Measurements from ENCODE around the gene PTH2R.
"Not testable (repeated sequence)": the region's sequence is repeated elsewhere in the genome, so short reads cannot be mapped to it uniquely, and the experiment has no call there.

PTH2R gene, protein sequence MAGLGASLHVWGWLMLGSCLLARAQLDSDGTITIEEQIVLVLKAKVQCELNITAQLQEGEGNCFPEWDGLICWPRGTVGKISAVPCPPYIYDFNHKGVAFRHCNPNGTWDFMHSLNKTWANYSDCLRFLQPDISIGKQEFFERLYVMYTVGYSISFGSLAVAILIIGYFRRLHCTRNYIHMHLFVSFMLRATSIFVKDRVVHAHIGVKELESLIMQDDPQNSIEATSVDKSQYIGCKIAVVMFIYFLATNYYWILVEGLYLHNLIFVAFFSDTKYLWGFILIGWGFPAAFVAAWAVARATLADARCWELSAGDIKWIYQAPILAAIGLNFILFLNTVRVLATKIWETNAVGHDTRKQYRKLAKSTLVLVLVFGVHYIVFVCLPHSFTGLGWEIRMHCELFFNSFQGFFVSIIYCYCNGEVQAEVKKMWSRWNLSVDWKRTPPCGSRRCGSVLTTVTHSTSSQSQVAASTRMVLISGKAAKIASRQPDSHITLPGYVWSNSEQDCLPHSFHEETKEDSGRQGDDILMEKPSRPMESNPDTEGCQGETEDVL

GRCh38 chr2:208406474-208407451 is at the start of gene PTH2R:
Gene PTH2R (plus strand): TSS chr2:208406792. CDS start chr2:208407044, 252 bp downstream.
- no peak for DNase-seq (ENCODE audit: low read depth)
- H3K4me3 ChIP-seq (ENCODE audit: low read depth, low read length): peak within 1 kb of the TSS; percentile 33

DNA sequence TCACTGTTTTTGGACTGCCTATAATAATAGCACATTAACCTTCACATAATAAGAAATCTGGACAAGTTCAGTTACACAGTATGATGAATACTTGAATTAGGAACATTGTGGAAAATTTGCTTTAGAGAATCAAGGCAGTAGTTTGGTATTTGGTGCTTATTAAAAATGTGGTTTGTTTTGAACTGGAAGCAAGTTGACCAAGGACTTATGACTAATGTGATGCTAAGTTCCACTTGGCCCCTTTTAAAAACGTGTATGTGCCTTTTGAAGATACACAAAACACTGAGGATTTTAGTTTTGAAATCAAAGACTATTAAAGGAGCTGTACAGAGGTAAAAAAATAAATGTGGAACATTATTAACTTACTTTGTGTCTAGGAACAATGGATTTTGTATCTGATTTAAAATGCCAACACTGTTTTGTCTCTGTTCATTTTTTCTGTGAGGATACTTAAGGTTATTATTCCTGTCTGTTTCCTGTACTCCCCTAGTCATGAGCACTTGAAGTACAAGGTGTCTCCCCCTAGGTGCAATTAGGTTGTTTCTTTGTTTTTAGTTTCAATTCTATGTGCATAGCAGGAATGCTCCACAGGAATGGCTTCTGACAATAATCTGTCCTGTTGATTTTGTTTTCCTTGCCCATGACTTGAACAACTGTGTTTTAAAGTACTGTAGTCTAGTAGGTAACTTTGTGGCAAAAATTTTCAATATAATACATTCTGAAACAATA is 49.6 kb upstream of the PTH2R start:
- DNase-seq (ENCODE audit: low read depth): no peak
- H3K4me3 ChIP-seq (ENCODE audit: low read depth, low read length): no peak overlapping the region

GRCh38 chr2:208358758-208359631 is 47.6 kb upstream of the PTH2R start:
- H3K4me3 ChIP-seq (ENCODE audit: low read depth, low read length): no peak overlapping the region
- DNase-seq (ENCODE audit: low read depth): no peak

GRCh38 chr2:208359632-208359986 is 47.0 kb upstream of the PTH2R start:
- H3K4me3 ChIP-seq (ENCODE audit: low read depth, low read length): no peak overlapping the region
- DNase-seq (ENCODE audit: low read depth): no peak

DNA sequence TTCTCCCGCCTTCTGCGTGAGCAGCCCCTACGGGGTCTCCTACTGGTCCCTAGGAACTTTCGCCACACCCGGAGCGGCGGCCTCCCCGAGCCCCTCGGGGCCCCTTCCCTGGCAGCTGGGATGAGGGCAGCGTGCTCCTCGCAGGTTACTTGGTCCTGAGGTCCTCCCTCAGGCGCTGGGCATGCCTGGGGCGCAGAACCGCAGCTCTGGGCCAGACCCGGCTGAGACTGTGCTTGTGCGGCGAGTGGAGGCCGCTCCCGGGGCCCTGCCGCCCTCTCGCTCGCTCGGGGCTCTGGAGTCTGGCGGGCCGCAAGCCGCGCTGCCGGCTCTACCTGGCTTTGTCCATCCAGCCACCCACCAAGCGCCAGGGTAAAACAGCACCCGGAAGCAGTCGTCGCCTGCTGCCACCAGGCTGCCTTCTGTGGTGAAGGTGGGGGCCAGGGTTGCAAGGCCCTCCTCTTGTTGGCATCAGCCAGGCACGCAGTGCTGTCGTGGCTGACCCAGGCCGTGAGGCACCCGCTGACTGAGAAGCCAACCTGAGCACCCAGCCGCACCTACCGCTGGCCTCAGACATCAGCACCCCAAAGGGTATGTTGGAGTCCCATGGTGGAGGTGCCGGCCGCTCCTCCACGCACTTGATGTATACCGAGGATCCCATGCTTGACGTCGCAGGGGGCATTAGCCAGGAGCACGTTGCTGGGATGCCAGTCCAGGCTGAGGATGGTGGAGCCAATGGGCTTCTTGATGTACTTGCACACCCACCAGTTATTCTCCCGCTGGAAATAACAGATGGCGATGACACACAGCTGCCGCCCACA is 46.1 kb upstream of the PTH2R start:
- DNase-seq (ENCODE audit: low read depth): no peak
- H3K4me3 ChIP-seq (ENCODE audit: low read depth, low read length): no peak overlapping the region

DNA sequence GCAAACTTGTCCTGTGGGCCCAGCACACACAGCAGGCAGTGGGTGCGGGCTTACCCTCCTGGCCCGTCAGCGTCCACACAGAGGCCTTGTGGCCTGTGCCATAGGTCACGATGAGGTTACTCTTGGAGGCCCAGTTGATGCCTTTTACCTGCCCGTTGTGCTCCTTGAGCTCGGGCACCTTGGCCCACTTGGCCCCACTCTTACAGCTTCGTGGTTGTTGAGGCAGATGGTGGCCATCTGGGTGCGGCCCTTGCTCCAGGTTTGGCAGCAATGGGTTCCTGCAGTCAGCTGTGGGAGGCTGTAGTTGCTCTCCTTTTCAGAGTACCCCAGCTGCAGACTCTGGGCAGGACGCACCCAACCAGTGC is 45.5 kb upstream of the PTH2R start:
- DNase-seq (ENCODE audit: low read depth): no peak

GRCh38 chr2:208363485-208363884 is 43.1 kb upstream of the PTH2R start:
- DNase-seq (ENCODE audit: low read depth): peak; percentile 61
- H3K4me3 ChIP-seq (ENCODE audit: low read depth, low read length): no peak overlapping the region

More for the DNA sequence above, 45.5 kb upstream of the PTH2R start:
- no peak overlapping the region for H3K4me3 ChIP-seq (ENCODE audit: low read depth, low read length)

DNA sequence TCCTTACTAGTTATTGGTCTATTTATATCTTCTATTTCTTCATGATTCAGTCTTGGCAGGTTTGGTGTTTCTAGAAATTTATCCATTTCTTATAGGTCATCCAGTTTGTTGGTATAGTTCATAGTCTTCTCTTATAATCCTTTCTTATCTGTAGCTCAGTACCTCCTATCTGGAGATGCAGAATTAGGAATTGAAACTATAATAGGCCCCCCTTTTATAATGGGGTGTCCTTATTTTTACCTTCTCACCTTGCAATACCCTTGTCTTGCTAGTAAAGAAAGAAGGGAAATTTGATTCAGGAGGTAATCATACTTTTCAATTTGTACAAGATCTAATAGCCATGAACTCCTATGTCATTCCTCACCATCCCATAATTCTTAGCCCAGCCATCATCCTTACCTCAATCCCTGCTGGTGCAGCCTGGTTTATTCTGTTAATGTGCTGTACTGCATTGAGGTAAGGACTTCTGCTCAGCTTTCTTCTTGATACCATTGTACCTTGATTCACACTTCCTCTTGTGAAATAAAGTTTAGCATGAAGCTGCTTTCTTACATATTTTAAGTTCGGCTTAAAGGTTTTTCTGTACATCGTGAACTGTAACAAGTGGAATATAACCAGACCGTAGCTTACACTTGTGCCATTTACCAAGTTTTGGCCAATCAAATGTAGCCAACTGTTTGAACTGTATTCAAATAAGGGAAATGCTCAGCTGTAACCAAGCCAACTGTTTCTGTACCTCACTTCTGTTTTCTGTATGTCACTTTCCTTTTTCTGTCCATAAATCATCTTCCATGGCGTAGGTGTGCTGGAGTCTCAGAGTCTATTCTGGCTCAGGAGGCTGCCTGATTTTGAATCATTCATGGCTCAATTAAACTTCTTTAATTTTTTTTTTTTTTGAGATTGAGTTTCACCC is 40.1 kb upstream of the PTH2R start:
- no peak for DNase-seq (ENCODE audit: low read depth)
- H3K4me3 ChIP-seq (ENCODE audit: low read depth, low read length): no peak overlapping the region

- H3K4me3 ChIP-seq (ENCODE audit: low read depth, low read length): no peak overlapping the region
- DNase-seq (ENCODE audit: low read depth): no peak
Observed at GRCh38 chr2:208369091-208369490, 37.5 kb upstream of the PTH2R start.

DNA sequence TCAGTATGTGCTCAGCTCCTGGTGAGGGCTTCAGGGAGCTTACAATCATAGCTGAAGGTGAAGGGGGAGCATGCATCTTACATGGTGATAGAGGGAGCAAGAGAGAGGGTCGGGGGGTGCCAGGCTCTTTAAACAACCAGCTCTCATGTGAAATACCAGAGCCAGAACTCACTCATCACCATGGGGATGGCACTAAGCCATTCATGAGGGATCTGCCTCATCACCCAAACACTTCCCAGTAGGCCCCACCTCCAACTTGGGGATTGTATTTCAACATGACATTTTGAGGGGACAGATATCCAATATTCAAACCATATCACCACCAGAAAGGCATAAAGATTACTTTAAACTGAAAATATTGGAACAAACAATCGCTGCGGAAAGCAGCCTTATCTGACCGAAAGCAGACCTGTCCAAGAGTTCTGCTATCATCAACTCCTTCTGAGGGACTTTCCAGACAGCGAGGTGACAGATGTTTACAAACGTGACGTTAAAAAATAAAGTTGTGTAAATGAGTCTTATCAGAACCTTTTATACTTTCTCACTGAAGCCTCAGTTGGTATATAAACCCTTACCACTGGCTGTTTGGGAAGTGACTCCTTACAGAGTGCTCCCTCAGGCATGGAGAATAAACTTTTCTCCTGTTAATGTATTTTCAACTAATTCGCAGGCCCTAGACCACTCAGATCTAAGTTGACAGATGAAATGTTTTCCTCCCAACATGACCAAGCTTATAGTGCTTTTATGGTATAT is 35.5 kb upstream of the PTH2R start:
- H3K4me3 ChIP-seq (ENCODE audit: low read depth, low read length): no peak overlapping the region
- no peak for DNase-seq (ENCODE audit: low read depth)

DNA sequence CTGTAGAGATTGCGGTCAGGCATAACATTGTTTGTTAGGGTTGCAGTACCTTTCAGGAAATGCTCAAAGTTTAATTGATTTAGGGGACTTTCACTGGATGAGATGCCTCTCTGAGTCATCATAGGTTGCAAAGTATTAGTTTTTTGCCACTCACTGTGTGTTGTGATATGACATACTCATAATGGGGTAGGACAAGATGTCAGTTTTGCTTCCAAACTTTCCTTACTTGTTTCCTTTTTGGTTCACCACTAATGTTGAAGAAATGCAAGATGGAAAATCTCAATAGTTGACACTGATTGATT is 35.0 kb upstream of the PTH2R start:
- no peak for DNase-seq (ENCODE audit: low read depth)
- H3K4me3 ChIP-seq (ENCODE audit: low read depth, low read length): no peak overlapping the region

DNA sequence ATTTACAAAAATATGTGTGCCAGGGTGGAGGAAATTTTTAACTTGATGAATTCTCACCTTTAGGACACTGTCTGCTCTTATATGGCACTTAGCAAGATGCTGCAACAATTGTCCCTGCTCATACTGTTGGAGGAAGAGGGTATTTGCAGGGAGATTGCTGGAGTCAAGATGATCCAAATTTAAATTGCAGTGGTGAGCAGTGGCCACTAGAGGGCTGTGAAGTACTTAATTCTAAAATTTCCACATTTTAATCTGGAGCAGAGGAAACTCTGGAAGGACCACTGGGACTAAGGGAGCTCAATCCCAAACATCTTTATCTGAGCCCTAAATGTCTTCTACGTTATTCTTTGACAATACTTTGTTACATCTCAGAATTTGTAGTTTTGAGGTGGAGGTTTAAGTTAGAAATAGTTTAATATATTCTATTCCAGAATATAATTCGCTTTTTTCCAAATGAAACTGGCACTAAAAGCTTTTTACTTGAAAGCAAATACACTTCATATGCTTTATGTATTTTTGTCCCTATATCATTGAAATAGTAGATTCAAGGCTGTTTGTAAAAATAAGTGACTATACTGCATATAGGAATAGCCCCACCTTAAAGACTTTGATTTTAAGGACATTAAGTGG is 33.0 kb upstream of the PTH2R start:
- DNase-seq (ENCODE audit: low read depth): no peak
- no peak overlapping the region for H3K4me3 ChIP-seq (ENCODE audit: low read depth, low read length)

GRCh38 chr2:208375491-208376068 is 31.0 kb upstream of the PTH2R start:
- no peak overlapping the region for H3K4me3 ChIP-seq (ENCODE audit: low read depth, low read length)
- DNase-seq (ENCODE audit: low read depth): no peak

- H3K4me3 ChIP-seq (ENCODE audit: low read depth, low read length); DNase-seq (ENCODE audit: low read depth): not testable (repeated sequence)
Observed at GRCh38 chr2:208377344-208377860, 29.2 kb upstream of the PTH2R start.

GRCh38 chr2:208379192-208379591 is 27.4 kb upstream of the PTH2R start:
- DNase-seq (ENCODE audit: low read depth): no peak
- H3K4me3 ChIP-seq (ENCODE audit: low read depth, low read length): no peak overlapping the region

Measured in skeletal muscle cell (primary cell).